Measurements from ENCODE around the gene UNC13A.
"Not testable (repeated sequence)": the region's sequence is repeated elsewhere in the genome, so short reads cannot be mapped to it uniquely, and the experiment has no call there.

UNC13A gene

DNA sequence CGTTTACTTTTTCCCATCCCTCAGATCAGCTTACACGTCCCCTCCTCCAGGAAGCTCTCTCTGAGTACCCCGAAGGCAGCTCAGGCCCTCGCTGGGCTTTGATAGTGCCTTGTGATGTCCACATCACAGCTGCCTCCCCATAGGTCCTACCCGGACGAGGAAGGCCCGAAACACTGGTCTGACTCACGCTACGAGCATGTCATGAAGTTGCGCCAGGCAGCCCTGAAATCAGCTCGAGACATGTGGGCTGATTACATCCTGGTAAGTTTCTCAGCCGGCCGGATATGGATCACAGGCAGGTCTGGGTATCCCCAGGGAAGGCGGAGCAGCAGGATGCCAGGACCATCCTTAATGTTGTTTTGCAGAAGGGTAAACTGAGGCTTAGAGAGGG is 128.0 kb downstream of the UNC13A start:
- no peak for DNase-seq

DNA sequence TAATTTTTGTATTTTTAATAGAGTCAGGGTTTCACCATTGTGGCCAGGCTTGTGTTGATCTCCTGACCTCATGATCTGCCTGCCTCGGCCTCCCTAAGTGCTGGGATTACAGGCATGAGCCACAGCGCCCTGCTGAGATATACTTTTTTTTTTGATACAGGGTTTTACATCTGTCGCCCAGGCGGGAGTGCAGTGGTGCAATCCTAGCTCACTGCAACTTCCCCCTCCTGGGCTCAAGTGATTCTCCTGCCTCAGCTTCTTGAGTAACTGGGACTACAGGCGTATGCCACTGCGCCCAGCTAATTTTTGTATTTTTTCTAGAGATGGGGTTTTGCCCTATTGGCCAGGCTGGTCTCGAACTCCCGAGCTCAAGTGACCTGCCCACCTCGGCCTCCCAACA is 130.7 kb downstream of the UNC13A start:
- DNase-seq: no peak

DNA sequence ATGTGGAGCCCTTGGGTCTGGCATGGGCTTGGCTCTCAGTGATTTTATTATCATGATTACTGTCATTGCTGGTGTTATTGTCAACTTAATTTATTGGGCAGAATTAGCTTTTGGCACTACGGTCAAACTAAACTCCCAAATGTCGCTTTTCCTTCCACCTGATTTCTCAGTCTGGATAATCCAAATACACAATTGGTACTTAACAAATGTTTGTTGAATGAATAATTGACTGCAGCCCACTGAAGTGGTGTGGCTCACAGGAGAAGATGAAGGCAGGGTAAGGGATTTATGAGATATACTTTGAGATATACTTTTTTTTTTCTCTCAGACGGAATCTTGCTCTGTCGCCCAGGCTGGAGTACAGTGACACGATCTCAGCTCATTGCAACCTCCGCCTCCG is 131.2 kb downstream of the UNC13A start:
- no peak for DNase-seq

DNA sequence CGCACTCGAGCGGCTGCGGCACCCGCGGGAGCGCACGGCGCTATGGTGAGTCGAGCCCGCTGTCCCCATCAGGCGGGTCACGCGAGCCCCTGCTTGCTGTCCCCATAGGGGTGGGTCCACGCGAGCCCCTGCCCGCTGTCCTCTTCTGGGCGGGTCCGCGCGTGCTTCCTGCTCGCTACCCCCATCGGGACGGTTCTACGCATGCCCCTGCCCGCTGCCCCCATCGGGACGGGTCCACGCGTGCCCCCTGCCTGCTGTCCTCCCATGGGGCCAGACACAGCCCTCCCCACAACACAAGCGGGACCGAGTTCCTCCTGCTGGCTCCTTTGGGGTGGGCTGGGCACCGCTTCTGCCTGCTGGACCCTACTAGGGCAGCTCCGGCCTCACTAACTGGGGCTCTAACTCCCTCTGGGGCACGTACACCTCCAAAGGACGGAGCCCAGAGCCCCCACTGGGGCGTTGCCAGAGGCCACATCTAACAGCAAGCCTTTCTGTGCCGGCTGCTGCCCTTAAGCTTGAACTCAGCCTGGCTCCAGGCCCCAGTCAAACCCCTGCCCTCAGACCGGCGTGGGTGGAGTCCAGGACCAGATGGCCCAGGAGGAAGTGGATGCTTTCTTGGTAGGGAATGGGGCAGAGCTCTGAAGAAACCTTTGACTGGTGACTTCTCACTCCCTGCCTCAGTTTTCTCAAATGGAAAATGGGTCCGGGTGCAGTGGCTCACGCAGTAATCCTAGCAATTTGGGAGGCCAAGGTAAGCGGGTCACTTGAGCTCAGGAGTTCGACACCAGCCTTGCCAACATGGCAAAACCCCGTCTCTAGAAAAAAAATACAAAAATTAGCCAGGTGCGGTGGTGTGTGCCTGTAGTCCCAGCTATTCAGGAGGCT is 132.0 kb downstream of the UNC13A start:
- no peak for DNase-seq

DNA sequence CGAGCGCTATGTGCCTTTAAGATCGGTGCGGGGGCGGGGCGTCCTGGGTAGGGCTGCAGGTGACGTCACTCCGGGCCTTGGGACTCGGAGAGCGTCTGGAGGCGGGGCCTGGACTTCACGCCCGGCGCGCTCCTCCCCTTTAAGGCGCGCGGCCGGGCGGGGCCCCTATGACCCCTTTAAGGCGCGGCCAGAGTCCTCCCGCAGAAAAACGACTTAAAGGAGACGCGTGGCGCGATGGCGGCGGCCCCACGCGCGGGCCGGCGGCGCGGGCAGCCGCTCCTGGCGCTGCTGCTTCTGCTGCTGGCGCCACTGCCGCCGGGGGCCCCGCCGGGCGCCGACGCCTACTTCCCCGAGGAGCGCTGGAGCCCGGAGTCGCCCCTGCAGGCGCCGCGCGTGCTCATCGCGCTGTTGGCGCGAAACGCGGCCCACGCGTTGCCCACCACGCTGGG is 132.7 kb downstream of the UNC13A start, which contains the start of gene COLGALT1:
Gene COLGALT1 (plus strand): TSS at position 170 of the 449 bp plus-strand sequence. CDS start 65 bp downstream, at position 235.
- peak; percentile 94 for DNase-seq

DNA sequence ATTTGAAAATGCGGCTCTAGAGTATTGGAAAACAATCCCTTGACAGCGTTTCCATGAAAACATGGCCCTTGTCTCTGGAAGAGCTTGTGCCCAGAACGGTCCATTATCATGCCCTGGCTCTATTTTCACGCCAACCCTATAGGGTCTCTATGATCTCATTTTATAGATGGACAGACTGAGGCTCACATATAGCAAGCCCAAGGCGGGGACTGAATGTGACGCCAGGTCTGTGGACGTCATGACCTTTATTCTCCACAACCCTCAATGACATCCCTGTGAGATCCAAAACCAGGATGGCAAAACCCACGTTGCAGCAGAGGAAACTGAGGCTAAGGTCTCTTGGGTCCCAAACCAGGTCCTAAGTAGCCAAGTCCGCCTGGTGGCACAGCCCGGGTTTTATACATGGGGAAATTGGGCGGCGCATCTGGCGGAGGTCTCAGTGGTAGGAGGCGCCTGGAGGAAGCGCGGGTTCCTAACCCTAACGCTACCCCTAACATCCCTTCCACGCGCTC is 133.1 kb downstream of the UNC13A start:
- DNase-seq: no peak

DNA sequence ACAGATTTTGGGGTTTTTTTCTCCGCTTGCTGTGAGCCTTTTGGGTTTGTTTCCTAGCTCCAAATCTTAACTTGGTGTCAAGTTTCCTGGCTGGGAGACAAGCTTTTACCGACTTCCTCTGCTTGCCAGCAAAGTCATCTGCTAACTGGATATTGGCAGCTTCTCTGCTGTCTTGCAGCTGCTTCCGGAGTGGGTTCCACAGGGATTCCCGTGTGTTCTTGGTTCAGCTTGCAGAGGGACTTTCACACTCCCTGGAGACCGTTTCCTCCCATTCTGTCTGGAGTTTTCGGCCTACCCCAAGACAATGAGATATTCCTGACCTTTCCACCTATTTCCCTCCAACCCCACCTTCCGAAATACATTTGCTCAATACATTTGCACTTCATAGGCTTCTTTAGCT is 134.9 kb downstream of the UNC13A start:
- DNase-seq: peak; percentile 46

DNA sequence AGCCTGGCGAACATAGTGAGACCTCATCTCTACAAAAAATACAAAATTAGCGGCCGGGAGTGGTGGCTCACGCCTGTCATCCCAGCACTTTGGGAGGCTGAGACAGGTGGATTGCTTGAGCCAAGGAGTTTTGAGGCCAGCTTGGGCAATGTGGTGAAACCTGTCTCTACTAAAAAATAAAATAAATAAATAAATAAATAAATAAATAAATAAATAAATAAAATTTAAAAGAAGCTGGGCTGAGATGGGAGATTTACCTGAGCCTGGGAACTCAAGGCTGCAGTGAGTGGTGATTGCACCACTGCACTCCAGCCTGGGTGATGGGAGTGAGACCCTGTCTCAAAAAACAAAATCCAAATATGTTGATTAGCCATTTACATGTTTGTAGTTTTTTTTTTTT is 135.4 kb downstream of the UNC13A start:
- not testable (repeated sequence) for DNase-seq

All from DMS153 (cell line).